Thyroid gland (tissue), 4 donors: ENCODE results near the gene ALOXE3.

ENCODE experiments used
- CTCF ChIP-seq, 6 experiments: fragments of 200-600 bp in 3 of 6; fragments of 450-650 bp in 3 of 6; sonication (generic) in 3 of 6; IDR thresholded peaks; one replicate each; pipeline ENCODE4 v1.5.1; 2016 to 2019; ENCODE audit warnings: antibody characterized with exemption in 6 of 6, mild to moderate bottlenecking in 2 of 6, inconsistent platforms in 1 of 6, moderate library complexity in 1 of 6
- POLR2A ChIP-seq, 2 donors: fragments of 450-650 bp; IDR thresholded peaks; one replicate each; pipeline ENCODE4 v1.6.1; 2017; ENCODE audit warnings: antibody characterized with exemption in 2 of 2, mild to moderate bottlenecking in 2 of 2, moderate library complexity in 1 of 2

DNA sequence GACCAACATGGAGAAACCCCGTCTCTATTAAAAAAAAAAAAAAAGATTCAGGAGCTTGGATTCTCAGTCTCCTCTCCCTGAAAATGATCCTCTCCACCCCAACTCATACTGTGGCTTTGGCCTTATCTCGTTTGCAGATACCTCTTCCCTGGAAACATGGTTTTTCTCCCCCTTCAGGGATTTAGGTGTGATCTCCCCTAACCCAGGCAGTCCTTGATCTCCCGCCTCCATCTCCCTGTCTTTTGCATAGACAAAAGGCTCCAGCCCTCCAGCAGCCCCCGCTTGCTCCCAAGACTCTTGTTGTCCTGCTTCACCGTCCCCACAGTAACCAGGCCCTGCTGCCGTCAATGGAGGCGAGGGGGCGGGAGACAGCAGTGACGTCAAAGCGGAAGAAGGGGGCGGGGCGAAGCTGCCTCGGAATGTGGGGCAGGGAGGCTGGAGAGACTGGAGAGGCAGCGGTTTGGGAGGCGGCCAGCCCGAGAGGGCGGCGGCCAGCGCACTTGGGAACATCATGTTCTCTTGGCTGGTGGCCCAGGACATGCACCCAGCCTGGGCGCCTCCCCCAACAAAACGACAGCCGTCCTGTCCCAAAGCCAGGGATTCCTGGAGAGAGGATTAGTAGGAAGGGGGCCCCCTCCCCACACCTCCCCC, 35.8 kb upstream of the ALOXE3 start:
- TF ChIP-seq POLR2A (IDR thresholded peaks at IDR 0.05) (peak in 1 of 2 donors; percentile 94), CTCF (IDR thresholded peaks at IDR 0.05) (peak in 1 of 6 experiments; percentile 14)
